Muscle of leg (tissue), 11 donors: Measurements from ENCODE around the gene DUSP28. TPM values are rescaled to one million over a fixed set of nuclear protein-coding genes. Genes with fewer than 3 reads are reported as not detected.
"Not testable (repeated sequence)": the region's sequence is repeated elsewhere in the genome, so short reads cannot be mapped to it uniquely, and the experiment has no call there.

Source experiments
- DNase-seq: peaks from one replicate; pipeline ENCODE4 v3.0.0; 2013
- H3K27ac ChIP-seq: one replicate; pipeline ENCODE4 v1.5.1; 2013; ENCODE audit warnings: mild to moderate bottlenecking, low read length, control low read depth
- H3K27me3 ChIP-seq: one replicate; pipeline ENCODE4 v1.6.1; 2013; ENCODE audit warnings: low read length; ENCODE audit not compliant: control insufficient read depth, insufficient read depth
- H3K36me3 ChIP-seq: one replicate; pipeline ENCODE4 v1.6.1; 2013; ENCODE audit warnings: low read length; ENCODE audit not compliant: control insufficient read depth, insufficient read depth
- H3K4me1 ChIP-seq: one replicate; pipeline ENCODE4 v1.6.1; 2013; ENCODE audit warnings: low read length; ENCODE audit not compliant: control insufficient read depth, insufficient read depth
- H3K4me3 ChIP-seq: one replicate; pipeline ENCODE4 v1.5.1; 2013; ENCODE audit warnings: low read length, control low read depth
- H3K9me3 ChIP-seq: replicated peaks from 2 replicates; pipeline ENCODE4 v1.6.1; 2013; ENCODE audit warnings: low read depth, low read length; ENCODE audit not compliant: control insufficient read depth
- WGBS: methylation state at CpG from one replicate; pipeline ENCODE4 v1.1.5; 2013; ENCODE audit warnings: missing lambda C conversion rate; ENCODE audit not compliant: insufficient coverage; 5-methylcytosine and 5-hydroxymethylcytosine counted together
- polyA plus RNA-seq, 8 donors: library from polyadenylated mRNA; unstranded; fragments of 120-200 nt; gene quantifications; one replicate each; pipeline versions ENCODE4 v1.2.1 to v1.2.3, GENCODE V29; 2013; ENCODE audit warnings: inconsistent platforms in 1 of 8, low replicate concordance in 1 of 8; ENCODE audit not compliant: insufficient read length in 8 of 8, insufficient read depth in 1 of 8
- total RNA-seq: library from RNA; stranded (reverse); fragments of 120-200 nt; gene quantifications from one replicate; pipeline ENCODE4 v1.2.4, GENCODE V29; 2013

The DUSP28 gene
- total and polyA plus RNA-seq, 9 donors: 6.6 to 13.5 (median 10.7) TPM

DNA sequence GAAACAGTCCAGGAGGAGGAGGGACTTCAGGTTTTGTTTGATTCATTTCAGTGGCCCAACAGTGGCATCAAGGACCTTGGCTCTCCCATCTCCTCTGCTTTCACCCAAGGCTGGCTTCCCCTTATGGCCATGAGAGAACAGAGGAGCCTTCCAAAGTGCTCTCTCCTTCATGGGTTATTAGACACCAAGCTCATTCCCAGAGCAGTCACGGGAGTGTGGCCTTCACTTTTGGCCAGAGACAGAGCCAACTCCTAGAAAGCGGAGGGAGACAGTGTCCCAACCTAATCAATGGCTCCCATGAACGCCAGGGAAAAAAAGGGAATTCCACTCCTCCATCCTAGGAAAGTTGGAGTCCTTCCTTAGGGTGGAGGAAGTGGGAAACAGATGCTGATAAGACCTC lies 871 bp upstream of the DUSP28 start:
- Histone ChIP-seq H3K27me3 (peaks cover 4% of the 10 kb centered on the region), H3K36me3 (peaks cover 11% of the 10 kb centered on the region), H3K9me3 (no peaks in the 10 kb centered on the region), H3K4me1 (peaks cover 29% of the 10 kb centered on the region), H3K27ac (no peak overlapping the region), H3K4me3 (no peak overlapping the region)
- no peak for DNase-seq
- WGBS: no CpG with 5 or more reads among the region's 3 CpGs

GRCh38 chr2:240560480-240561324 lies 545 bp downstream of the DUSP28 start:
- DNase-seq: peak; percentile 99
- H3K9me3 ChIP-seq: no peaks in the 10 kb centered on the region
- under 1% methylated on average over 98 of the region's 101 CpGs for WGBS
- peak overlapping the region; percentile 95 for H3K27ac ChIP-seq
- H3K4me1 ChIP-seq: peaks cover 36% of the 10 kb centered on the region
- peaks cover 4% of the 10 kb centered on the region for H3K27me3 ChIP-seq
- peaks cover 7% of the 10 kb centered on the region for H3K36me3 ChIP-seq
- H3K4me3 ChIP-seq: peak overlapping the region; percentile 72

- Histone ChIP-seq H3K27ac (peak overlapping the region; percentile 82), H3K27me3 (peaks cover 4% of the 10 kb centered on the region), H3K9me3 (no peaks in the 10 kb centered on the region), H3K4me1 (peaks cover 42% of the 10 kb centered on the region), H3K36me3 (peaks cover 7% of the 10 kb centered on the region), H3K4me3 (peak overlapping the region; percentile 72)
- 17% methylated on average over 7 of the region's 14 CpGs for WGBS
- DNase-seq: no peak
These were observed 1.3 kb downstream of the DUSP28 start for GRCh38 chr2:240561325-240561971.

DNA sequence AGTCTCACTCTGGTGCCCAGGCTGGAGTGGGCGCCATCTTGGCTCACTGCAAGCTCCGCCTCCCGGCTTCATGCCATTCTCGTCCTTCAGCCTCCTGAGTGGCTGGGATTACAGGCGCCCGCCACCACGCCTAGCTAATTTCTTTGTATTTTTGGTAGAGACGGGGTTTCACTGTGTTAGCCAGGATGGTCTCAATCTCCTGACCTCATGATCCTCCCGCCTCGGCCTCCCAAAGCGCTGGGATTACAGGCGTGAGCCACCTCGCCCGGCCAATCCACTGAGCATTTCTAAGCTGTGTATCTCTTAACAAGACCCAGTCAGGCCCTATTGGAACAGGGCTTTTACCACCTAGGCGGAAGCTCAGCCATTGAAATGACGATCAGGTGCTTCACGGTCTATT lies 3.1 kb downstream of the DUSP28 start:
- not testable (repeated sequence) for H3K9me3 ChIP-seq, H3K27ac ChIP-seq, H3K36me3 ChIP-seq, H3K27me3 ChIP-seq, DNase-seq, H3K4me3 ChIP-seq
- peaks cover 44% of the 10 kb centered on the region for H3K4me1 ChIP-seq
- WGBS: 92% methylated on average over 10 of the region's 17 CpGs

DNA sequence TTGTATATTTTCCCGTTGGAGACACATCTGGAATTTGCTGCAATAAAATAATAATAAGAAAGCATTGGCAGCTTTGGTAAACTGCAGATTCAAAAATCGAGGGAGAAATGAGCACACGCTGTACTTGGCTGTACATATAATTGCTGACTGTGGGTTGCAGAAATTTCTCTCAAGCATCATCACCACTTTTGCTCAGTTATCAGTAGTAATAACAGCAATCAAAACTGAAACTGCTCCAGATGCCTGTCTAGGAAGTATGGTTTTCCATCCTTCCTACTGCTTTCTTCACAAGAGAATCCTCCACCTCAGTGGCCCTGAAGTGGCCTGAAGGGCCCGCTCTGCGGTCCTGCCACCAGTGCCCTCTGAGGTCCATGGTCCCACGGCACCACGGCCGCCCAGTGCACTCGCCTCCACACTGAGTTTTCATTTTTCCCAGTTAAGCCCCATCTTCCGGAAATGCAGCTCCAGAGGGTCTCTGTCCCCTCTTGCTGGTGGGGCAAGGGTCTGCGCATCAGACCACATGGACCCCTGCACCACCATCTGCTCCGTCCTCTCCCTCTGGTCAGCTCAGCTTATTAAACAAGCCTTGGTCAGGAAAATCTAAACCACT lies 3.9 kb downstream of the DUSP28 start:
- H3K4me3 ChIP-seq: no peak overlapping the region
- H3K27ac ChIP-seq: no peak overlapping the region
- H3K9me3 ChIP-seq: no peaks in the 10 kb centered on the region
- H3K4me1 ChIP-seq: peaks cover 40% of the 10 kb centered on the region
- no peak for DNase-seq
- H3K36me3 ChIP-seq: peaks cover 7% of the 10 kb centered on the region
- H3K27me3 ChIP-seq: no peaks in the 10 kb centered on the region
- 93% methylated on average over 7 of the region's 12 CpGs for whole genome bisulfite sequencing

DNA sequence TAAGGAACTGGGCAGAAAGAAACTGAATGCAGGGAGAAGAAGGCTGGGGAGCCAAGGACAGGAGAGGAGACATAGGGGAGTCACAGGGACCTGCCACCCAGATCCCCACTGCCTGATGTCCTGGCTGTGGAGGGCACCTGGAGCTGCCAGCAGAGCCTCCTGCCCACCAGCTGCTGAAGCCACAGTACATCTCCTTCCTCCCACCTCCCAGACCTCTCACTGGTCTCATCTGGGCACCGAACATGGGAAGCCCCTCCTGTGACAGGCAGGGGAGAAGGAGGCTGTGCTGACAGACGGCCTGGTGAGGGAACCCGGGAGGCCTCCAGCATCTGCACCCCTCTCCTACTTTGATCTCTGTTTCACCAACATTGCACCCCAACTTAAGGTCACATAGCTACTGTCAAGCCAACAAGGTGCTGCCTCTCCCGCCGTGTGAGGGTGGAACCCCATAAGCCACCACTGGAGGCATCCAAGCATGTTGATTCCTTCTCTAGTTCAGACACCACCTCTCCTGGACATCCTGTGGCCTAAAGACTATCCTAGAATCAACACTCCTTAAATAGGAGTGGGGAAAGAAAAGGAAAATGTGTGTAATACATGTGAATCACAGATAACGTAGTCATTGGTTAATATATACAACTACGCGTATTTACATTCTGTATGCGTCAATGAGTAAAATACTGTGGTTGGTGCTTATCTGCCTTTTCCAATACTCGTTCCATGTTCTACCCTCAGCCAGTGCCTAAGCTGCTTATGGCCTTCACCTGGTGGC lies 4.6 kb downstream of the DUSP28 start:
- no peak for DNase-seq
- Histone ChIP-seq H3K4me3 (no peak overlapping the region), H3K9me3 (no peaks in the 10 kb centered on the region), H3K27ac (no peak overlapping the region), H3K36me3 (peaks cover 7% of the 10 kb centered on the region), H3K4me1 (peaks cover 40% of the 10 kb centered on the region), H3K27me3 (no peaks in the 10 kb centered on the region)
- WGBS: 85% methylated on average over 4 of the region's 10 CpGs

GRCh38 chr2:240565333-240566202 lies 5.4 kb downstream of the DUSP28 start:
- Histone ChIP-seq H3K27ac (peak overlapping the region; percentile 60), H3K27me3 (no peaks in the 10 kb centered on the region), H3K36me3 (peaks cover 7% of the 10 kb centered on the region), H3K4me3 (no peak overlapping the region), H3K4me1 (peaks cover 46% of the 10 kb centered on the region), H3K9me3 (no peaks in the 10 kb centered on the region)
- WGBS: 85% methylated on average over 17 of the region's 26 CpGs
- DNase-seq: peak; percentile 66

DNA sequence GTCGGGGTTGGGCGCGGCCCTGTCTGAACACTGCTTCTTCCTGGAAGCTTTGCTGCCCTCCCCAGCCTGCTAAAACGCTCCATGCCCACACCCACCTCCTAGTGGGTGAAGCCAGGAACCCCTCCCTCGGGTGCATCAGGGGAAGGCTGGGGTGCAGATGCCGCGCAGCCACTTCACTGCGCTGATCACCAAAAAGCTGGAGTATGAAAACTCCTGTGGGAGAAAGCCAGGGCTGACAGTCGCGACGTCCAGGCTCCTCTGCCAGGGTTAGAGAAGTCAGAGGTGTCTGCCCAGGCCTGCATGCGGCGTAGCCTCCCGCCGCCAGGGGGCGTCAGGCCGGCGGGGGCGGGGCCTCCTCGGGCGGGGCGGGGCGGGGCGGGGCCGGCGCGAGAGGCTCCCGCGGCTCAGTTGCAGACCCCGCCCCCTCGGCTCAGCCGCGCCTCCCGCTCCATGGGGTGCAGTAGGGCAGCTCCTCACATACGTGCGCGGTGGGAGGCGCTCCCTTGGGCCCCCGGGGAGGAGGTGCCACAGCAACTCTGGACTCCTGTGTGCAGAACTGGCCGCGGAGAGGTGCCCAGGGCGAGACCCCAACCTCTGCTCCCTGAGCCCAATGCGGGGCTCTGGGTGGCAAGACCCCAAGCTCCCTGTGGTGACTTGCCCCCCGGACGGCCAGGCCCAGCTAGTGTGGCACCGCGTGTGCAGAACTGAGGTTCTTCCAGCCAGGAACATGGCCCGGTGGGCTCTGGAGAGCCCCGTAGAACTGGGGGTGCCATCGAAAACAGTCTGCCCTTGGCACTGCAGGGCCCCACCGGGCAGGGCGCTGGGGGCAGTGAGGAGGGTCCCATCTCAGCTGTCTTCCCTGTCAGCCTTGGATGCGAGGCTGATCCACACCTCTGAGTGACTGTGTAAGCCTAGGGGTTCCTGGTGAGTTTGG lies 6.3 kb downstream of the DUSP28 start:
- 9% methylated on average over 45 of the region's 53 CpGs for WGBS
- H3K9me3 ChIP-seq: no peaks in the 10 kb centered on the region
- H3K27ac ChIP-seq: peak overlapping the region; percentile 60
- H3K4me3 ChIP-seq: peak overlapping the region; percentile 18
- H3K4me1 ChIP-seq: peaks cover 45% of the 10 kb centered on the region
- DNase-seq: peak; percentile 87
- H3K36me3 ChIP-seq: peaks cover 7% of the 10 kb centered on the region
- H3K27me3 ChIP-seq: no peaks in the 10 kb centered on the region
